Fibroblast of mammary gland (primary cell): ENCODE results near the gene ADAM19.

ENCODE experiments used
- DNase-seq: peaks from one replicate; pipeline ENCODE4 v3.0.0-alpha.2; 2010; ENCODE audit warnings: low read depth
- H3K4me3 ChIP-seq: 2 replicates; pipeline ENCODE4 v1.5.1; 2011; ENCODE audit warnings: low read depth, mild to moderate bottlenecking, low read length, moderate library complexity; ENCODE audit not compliant: control insufficient read depth
- TF ChIP-seq, protein P1 (sequence below): conservative IDR thresholded peaks from 2 replicates; pipeline ENCODE4 v1.5.1; 2011; ENCODE audit warnings: low read depth, low read length, inconsistent platforms; ENCODE audit not compliant: control insufficient read depth, insufficient read depth

The ADAM19 gene

GRCh38 chr5:157596487-157596886, 20.9 kb upstream of the ADAM19 start:
- peak; percentile 60 for DNase-seq
- H3K4me3 ChIP-seq, result no peak overlapping the region
- TF ChIP-seq, protein P1, sequence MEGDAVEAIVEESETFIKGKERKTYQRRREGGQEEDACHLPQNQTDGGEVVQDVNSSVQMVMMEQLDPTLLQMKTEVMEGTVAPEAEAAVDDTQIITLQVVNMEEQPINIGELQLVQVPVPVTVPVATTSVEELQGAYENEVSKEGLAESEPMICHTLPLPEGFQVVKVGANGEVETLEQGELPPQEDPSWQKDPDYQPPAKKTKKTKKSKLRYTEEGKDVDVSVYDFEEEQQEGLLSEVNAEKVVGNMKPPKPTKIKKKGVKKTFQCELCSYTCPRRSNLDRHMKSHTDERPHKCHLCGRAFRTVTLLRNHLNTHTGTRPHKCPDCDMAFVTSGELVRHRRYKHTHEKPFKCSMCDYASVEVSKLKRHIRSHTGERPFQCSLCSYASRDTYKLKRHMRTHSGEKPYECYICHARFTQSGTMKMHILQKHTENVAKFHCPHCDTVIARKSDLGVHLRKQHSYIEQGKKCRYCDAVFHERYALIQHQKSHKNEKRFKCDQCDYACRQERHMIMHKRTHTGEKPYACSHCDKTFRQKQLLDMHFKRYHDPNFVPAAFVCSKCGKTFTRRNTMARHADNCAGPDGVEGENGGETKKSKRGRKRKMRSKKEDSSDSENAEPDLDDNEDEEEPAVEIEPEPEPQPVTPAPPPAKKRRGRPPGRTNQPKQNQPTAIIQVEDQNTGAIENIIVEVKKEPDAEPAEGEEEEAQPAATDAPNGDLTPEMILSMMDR, result no peak

DNA sequence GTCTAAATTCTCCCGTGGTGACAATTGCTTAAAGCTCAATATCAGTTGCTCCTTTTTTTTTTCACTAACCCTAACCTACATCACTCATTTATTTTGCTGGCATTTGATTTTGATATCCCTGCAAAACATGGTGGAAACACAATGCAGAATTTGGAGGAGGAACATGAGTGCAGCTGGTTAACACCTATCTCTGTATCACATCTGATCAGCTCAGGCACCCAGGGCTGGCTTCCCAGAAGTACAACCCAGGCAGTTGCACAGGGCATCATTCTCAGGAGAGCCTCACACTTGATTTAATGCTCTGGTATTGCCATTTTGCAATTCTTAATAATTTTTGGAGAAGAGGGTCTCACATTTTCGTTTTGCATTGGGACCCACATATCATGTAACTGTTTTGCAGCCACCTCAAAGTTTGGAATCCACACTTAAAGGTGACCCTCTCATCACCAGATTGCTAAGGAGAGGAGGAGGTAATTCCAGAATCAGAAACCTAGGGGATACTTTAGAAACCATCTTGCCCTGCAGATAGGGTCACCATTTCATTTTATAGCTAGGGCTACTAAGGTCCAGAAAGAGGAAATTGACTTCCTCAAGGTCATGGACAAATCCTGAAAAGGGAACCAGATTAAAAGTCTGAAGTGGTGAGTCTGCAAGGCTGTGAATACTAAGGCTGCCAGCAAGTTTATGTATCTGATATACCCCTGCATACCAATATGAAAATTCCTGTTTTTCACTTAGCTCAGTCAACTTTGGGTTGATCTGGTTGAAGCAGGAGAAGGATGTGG, 19.3 kb upstream of the ADAM19 start:
- TF ChIP-seq, protein P1, result no peak
- no peak for DNase-seq
- no peak overlapping the region for H3K4me3 ChIP-seq

- peak; percentile 59 for DNase-seq
- TF ChIP-seq, protein P1, result no peak
- H3K4me3 ChIP-seq, result no peak overlapping the region
Observed at GRCh38 chr5:157594257-157594656, 18.7 kb upstream of the ADAM19 start.

- TF ChIP-seq, protein P1, result no peak
- DNase-seq, result no peak
- H3K4me3 ChIP-seq, result no peak overlapping the region
Observed at GRCh38 chr5:157593052-157593757, 17.6 kb upstream of the ADAM19 start.

- no peak for DNase-seq
- TF ChIP-seq, protein P1, result no peak
Observed at GRCh38 chr5:157592594-157592993, 17.0 kb upstream of the ADAM19 start.

GRCh38 chr5:157590478-157590877, 14.9 kb upstream of the ADAM19 start:
- peak; percentile 27 for DNase-seq
- TF ChIP-seq, protein P1, result no peak
- no peak overlapping the region for H3K4me3 ChIP-seq

More at GRCh38 chr5:157592594-157592993, 17.0 kb upstream of the ADAM19 start:
- no peak overlapping the region for H3K4me3 ChIP-seq
